Measurements from ENCODE around the gene CHAC1. TPM values are rescaled to one million over a fixed set of nuclear protein-coding genes. Genes with fewer than 3 reads are reported as not detected.

The CHAC1 gene
- total RNA-seq, 2 donors from 2014 or later: 6.8 to 9.0 TPM

GRCh38 chr15:40943764-40944365, 9.4 kb upstream of the CHAC1 start:
- no peak for DNase-seq
- Histone ChIP-seq H3K9me3 (ENCODE audit: control insufficient read depth, low read length) (no peaks in the 10 kb centered on the region), H3K4me3 (ENCODE audit: low read length) (no peak overlapping the region), H3K4me1 (ENCODE audit: control insufficient read depth, insufficient read depth, low read length) (no peaks in the 10 kb centered on the region), H3K36me3 (ENCODE audit: control insufficient read depth, insufficient read depth, low read length) (no peaks in the 10 kb centered on the region), H3K9ac (ENCODE audit: extremely low read depth, low read length, poor library complexity, severe bottlenecking) (no peak overlapping the region), H3K27me3 (ENCODE audit: control insufficient read depth, insufficient read depth, low read length, poor library complexity, severe bottlenecking) (peaks cover 16% of the 10 kb centered on the region), H3K27ac (ENCODE audit: low read depth, low read length) (no peak overlapping the region)
- no peak for TF ChIP-seq CTCF (conservative IDR thresholded peaks at IDR 0.05)
- H3K36me3 Mint-ChIP-seq (ENCODE audit: low read depth): no peaks in the 10 kb centered on the region
- 86 to 92% methylated on average over 6 to 9 of the region's 9 CpGs for WGBS, 2 experiments (ENCODE audit: insufficient coverage in 1 of 2, insufficient read length in 1 of 2)
- no peak overlapping the region for H3K27ac Mint-ChIP-seq
- H3K4me1 Mint-ChIP-seq: peaks cover 18% of the 10 kb centered on the region
- H3K9me3 Mint-ChIP-seq: no peaks in the 10 kb centered on the region
- H3K4me3 Mint-ChIP-seq: no peak overlapping the region
- peaks cover 78% of the 10 kb centered on the region for H3K27me3 Mint-ChIP-seq (ENCODE audit: insufficient read depth)

- H3K36me3 ChIP-seq (ENCODE audit: control insufficient read depth, insufficient read depth, low read length): no peaks in the 10 kb centered on the region
- peaks cover 75% of the 10 kb centered on the region for H3K27me3 Mint-ChIP-seq (ENCODE audit: insufficient read depth)
Measured at GRCh38 chr15:40944510-40945296, 8.6 kb upstream of the CHAC1 start.

More at GRCh38 chr15:40944510-40945296, 8.6 kb upstream of the CHAC1 start:
- Histone ChIP-seq H3K27me3 (ENCODE audit: control insufficient read depth, insufficient read depth, low read length, poor library complexity, severe bottlenecking) (peaks cover 16% of the 10 kb centered on the region), H3K27ac (ENCODE audit: low read depth, low read length) (no peak overlapping the region), H3K9ac (ENCODE audit: extremely low read depth, low read length, poor library complexity, severe bottlenecking) (no peak overlapping the region), H3K4me3 (ENCODE audit: low read length) (no peak overlapping the region), H3K9me3 (ENCODE audit: control insufficient read depth, low read length) (no peaks in the 10 kb centered on the region), H3K4me1 (ENCODE audit: control insufficient read depth, insufficient read depth, low read length) (no peaks in the 10 kb centered on the region)
- Mint-ChIP-seq H3K27ac (no peak overlapping the region), H3K9me3 (no peaks in the 10 kb centered on the region), H3K4me3 (no peak overlapping the region), H3K36me3 (ENCODE audit: low read depth) (no peaks in the 10 kb centered on the region), H3K4me1 (peaks cover 23% of the 10 kb centered on the region)
- TF ChIP-seq CTCF (conservative IDR thresholded peaks at IDR 0.05): no peak
- WGBS, 2 experiments (ENCODE audit: insufficient coverage in 1 of 2, insufficient read length in 1 of 2): 90 to 92% methylated on average over 8 to 10 of the region's 11 CpGs
- no peak for DNase-seq

Data from endodermal cell (in vitro differentiated cells).